Stimulated activated CD4-positive, alpha-beta T cell treated with anti-CD3 and anti-CD28 coated beads, TNF-alpha, amount 100 ng/mL, for 1 hour (primary cell): ENCODE data around the gene HMGCS1.
"Not testable (repeated sequence)": the region's sequence is repeated elsewhere in the genome, so short reads cannot be mapped to it uniquely, and the experiment has no call there.

ENCODE experiments used
- DNase-seq, 3 donors: peaks; one replicate each; pipeline ENCODE4 v3.0.0-alpha.2; 2020; ENCODE audit warnings: low read depth in 3 of 3, low spot score in 1 of 3

Gene HMGCS1

GRCh38 chr5:43312699-43313034 lies 545 bp downstream of the HMGCS1 start:
- DNase-seq: no peak

GRCh38 chr5:43312076-43312661 lies 1.0 kb downstream of the HMGCS1 start:
- no peak for DNase-seq

- no peak for DNase-seq
Measured at GRCh38 chr5:43309637-43310036, 3.6 kb downstream of the HMGCS1 start.

- DNase-seq: no peak
Measured at GRCh38 chr5:43309122-43309521, 4.1 kb downstream of the HMGCS1 start.

GRCh38 chr5:43306954-43307353 lies 6.3 kb downstream of the HMGCS1 start:
- not testable (repeated sequence) for DNase-seq

GRCh38 chr5:43305948-43306565 lies 7.2 kb downstream of the HMGCS1 start:
- no peak for DNase-seq

- no peak for DNase-seq
Measured at GRCh38 chr5:43304525-43304924, 8.7 kb downstream of the HMGCS1 start.

- DNase-seq: no peak
Measured at GRCh38 chr5:43303242-43303641, 10.0 kb downstream of the HMGCS1 start.

- no peak for DNase-seq
Measured at GRCh38 chr5:43302481-43302880, 10.7 kb downstream of the HMGCS1 start.

GRCh38 chr5:43301653-43302091 lies 11.5 kb downstream of the HMGCS1 start:
- DNase-seq: no peak

GRCh38 chr5:43300112-43300511 lies 13.1 kb downstream of the HMGCS1 start:
- DNase-seq: no peak

GRCh38 chr5:43298443-43298842 lies 14.8 kb downstream of the HMGCS1 start:
- no peak for DNase-seq

- DNase-seq: no peak
Measured at GRCh38 chr5:43296835-43297234, 16.4 kb downstream of the HMGCS1 start.

GRCh38 chr5:43295202-43295601 lies 18.0 kb downstream of the HMGCS1 start:
- DNase-seq: no peak

GRCh38 chr5:43294226-43294625 lies 19.0 kb downstream of the HMGCS1 start:
- DNase-seq: no peak

- DNase-seq: no peak
Measured at GRCh38 chr5:43290726-43291125, 22.5 kb downstream of the HMGCS1 start.

- no peak for DNase-seq
Measured at GRCh38 chr5:43288269-43288831, 24.9 kb downstream of the HMGCS1 start.

- no peak for DNase-seq
Measured at GRCh38 chr5:43287493-43287892, 25.7 kb downstream of the HMGCS1 start.

- DNase-seq: no peak
Measured at GRCh38 chr5:43286623-43287022, 26.6 kb downstream of the HMGCS1 start.

GRCh38 chr5:43281840-43282658 lies 31.2 kb downstream of the HMGCS1 start:
- DNase-seq: no peak

- DNase-seq: no peak
Measured at GRCh38 chr5:43279548-43280274, 33.5 kb downstream of the HMGCS1 start.
